ENCODE results near the gene KCNH6.

Gene KCNH6

DNA sequence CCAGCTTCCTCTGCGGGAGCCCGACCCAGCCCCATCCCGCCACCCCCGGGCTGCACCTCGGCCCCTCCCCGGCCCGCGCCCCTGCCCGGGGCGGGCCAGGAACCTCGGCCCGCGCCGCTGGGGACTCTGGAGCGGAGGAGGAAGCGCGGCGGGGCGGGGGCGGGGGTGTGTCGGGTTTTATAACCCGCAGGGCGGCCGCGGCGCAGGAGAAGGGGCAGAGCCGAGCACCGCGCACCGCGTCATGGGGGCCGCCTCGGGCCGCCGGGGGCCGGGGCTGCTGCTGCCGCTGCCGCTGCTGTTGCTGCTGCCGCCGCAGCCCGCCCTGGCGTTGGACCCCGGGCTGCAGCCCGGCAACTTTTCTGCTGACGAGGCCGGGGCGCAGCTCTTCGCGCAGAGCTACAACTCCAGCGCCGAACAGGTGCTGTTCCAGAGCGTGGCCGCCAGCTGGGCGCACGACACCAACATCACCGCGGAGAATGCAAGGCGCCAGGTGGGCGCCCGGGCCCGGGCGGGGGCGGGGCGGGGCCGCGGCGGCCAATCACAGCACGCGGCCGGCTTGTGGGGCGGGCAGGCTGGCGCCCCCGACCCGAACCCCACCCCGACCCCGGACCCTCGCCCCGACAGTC lies 46.2 kb upstream of the KCNH6 start, which contains the start of gene ACE:
TSS of gene ACE (plus strand) at position 208 of the 626 bp plus-strand sequence. CDS start at position 242, 34 bp downstream.
- TF ChIP-seq, protein P1, sequence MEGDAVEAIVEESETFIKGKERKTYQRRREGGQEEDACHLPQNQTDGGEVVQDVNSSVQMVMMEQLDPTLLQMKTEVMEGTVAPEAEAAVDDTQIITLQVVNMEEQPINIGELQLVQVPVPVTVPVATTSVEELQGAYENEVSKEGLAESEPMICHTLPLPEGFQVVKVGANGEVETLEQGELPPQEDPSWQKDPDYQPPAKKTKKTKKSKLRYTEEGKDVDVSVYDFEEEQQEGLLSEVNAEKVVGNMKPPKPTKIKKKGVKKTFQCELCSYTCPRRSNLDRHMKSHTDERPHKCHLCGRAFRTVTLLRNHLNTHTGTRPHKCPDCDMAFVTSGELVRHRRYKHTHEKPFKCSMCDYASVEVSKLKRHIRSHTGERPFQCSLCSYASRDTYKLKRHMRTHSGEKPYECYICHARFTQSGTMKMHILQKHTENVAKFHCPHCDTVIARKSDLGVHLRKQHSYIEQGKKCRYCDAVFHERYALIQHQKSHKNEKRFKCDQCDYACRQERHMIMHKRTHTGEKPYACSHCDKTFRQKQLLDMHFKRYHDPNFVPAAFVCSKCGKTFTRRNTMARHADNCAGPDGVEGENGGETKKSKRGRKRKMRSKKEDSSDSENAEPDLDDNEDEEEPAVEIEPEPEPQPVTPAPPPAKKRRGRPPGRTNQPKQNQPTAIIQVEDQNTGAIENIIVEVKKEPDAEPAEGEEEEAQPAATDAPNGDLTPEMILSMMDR (IDR thresholded peaks at IDR 0.05; ENCODE audit: control insufficient read depth, insufficient read depth, low read depth, low read length, missing control alignments), result no peak
- DNase-seq (ENCODE audit: low read depth), result no peak
- H3K4me3 ChIP-seq (ENCODE audit: control insufficient read depth, low read depth, low read length), result peak within 1 kb of the TSS; percentile 45

DNA sequence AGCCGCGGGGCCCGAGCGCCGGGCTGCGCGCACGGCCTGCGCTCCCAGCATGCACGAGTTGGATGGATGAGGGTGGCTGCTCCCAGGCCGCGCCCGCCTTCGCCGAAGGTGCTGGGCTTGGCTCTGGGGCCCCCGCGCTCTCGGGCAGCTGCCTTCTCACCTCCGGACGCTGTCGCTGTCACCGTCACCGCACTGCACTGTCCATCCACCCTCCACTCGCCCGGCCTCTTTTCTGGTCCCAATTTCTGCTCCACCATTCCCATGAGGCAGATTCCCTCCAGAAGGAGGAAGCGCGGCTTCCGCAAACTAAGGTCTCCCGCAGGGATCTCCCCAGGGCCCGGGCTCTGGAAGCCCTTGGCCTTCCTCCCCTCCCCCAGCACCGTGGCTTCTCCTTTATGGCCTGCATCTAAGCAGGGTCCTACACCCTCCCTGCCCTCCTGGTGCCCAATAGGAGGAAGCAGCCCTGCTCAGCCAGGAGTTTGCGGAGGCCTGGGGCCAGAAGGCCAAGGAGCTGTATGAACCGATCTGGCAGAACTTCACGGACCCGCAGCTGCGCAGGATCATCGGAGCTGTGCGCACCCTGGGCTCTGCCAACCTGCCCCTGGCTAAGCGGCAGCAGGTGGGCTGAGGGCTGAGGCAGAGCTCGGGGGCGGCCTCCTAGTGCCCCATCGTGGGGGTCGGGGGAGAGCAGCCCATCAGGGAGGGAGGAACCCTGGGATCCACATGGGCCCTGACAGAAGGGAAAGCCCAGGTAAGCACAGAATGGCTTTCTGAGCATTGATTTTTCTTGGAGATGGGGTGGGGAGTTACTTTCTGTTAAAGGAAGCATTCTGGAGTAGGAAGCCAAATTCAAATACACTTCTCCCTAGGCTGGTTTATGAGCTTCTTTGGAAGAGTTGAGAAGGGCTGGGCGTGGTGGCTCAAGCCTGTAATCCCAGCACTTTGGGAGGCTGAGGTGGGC lies 45.4 kb upstream of the KCNH6 start:
- TF ChIP-seq, protein P1 (IDR thresholded peaks at IDR 0.05; ENCODE audit: control insufficient read depth, insufficient read depth, low read depth, low read length, missing control alignments), result no peak
- no peak for DNase-seq (ENCODE audit: low read depth)
- H3K4me3 ChIP-seq (ENCODE audit: control insufficient read depth, low read depth, low read length), result peak overlapping the region; percentile 45

DNA sequence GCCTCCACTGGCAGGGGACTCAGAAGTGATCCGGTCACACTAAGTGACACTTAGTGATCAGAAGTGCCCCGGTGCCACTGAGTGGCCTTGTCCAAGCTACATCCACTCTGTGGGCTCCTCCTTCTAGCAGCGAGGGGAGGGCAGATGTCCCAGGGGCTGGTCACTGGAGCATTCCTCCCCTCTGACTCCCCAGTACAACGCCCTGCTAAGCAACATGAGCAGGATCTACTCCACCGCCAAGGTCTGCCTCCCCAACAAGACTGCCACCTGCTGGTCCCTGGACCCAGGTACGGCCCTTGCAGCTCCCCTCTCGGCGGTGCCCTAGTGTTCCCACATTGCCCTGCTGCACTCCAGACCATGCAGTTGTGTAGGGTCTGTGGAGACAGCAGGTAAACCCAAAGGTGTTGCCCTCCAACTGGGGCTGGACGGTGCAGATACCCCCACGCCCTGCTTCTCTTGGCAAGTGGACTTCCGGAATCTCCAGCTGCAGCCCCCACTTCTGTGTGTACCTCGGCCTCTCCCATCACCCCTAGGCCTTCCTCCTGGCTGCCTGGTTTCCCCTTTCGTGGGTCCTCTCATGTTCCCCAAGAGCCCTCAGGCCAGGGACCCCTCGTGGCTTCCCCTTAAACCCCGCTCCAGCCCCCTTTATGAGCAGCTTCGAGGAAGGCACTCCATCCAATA lies 44.2 kb upstream of the KCNH6 start:
- peak; percentile 77 for DNase-seq (ENCODE audit: low read depth)
- TF ChIP-seq, protein P1 (IDR thresholded peaks at IDR 0.05; ENCODE audit: control insufficient read depth, insufficient read depth, low read depth, low read length, missing control alignments), result peak; percentile 99
- no peak overlapping the region for H3K4me3 ChIP-seq (ENCODE audit: control insufficient read depth, low read depth, low read length)

DNA sequence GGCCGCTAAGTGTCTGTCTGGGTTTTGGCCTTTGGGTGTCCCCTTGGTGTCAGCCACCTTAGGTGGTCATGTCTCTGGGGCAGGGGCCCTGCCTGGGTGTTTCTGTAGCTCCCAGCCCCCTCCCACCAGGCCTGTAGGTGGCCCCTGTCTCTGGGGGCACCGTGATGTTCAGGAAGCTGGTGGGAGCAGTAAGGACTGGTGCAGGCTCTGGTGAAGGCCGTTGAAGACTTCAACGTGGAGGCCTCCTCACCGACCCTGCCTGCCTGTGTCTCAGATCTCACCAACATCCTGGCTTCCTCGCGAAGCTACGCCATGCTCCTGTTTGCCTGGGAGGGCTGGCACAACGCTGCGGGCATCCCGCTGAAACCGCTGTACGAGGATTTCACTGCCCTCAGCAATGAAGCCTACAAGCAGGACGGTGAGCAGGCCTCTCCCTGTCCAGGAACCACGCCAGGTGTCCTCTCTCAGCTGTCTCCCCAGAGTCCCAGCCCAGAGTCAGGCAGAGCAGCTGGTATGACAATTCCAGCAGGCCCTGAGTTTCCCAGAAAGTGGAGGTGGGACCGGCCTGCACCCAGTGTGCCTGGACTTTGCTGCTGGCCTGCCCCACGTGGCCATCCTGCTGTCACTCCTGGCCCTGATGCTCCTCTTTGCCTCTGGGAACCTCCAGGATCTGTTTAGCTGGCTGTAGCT lies 43.5 kb upstream of the KCNH6 start:
- TF ChIP-seq, protein P1 (IDR thresholded peaks at IDR 0.05; ENCODE audit: control insufficient read depth, insufficient read depth, low read depth, low read length, missing control alignments), result no peak
- H3K4me3 ChIP-seq (ENCODE audit: control insufficient read depth, low read depth, low read length), result no peak overlapping the region
- no peak for DNase-seq (ENCODE audit: low read depth)

DNA sequence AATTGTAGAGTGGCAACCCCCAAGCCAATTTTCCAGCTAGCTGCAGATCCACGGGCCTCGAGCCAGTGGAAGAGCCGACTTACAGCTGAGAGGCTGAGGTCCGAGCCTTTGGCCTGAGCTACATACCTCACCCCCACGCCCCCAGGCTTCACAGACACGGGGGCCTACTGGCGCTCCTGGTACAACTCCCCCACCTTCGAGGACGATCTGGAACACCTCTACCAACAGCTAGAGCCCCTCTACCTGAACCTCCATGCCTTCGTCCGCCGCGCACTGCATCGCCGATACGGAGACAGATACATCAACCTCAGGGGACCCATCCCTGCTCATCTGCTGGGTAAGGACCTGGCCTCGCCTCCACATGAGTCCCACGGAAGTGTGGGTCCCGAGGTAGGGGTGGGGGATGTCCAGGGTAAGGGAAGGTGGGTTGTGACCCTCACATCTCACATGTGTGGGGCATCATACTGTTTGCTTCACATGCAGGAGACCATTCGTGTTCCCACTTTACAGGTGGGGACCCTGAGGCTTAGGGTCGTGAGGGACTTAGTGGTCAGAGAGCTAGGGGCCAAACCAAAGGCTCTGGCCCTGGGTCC lies 42.9 kb upstream of the KCNH6 start:
- TF ChIP-seq, protein P1 (IDR thresholded peaks at IDR 0.05; ENCODE audit: control insufficient read depth, insufficient read depth, low read depth, low read length, missing control alignments), result no peak
- no peak overlapping the region for H3K4me3 ChIP-seq (ENCODE audit: control insufficient read depth, low read depth, low read length)
- no peak for DNase-seq (ENCODE audit: low read depth)

Data from AG09309 (cell line).